GM18526 (cell line): Measurements from ENCODE around the gene EP400.

Experiments used
- POLR2A ChIP-seq: IDR thresholded peaks from 3 replicates; pipeline ENCODE4 v1.6.1; 2011; ENCODE audit not compliant: insufficient read length; ENCODE audit errors: extremely low read depth

The EP400 gene

GRCh38 chr12:132124766-132125425 is 175.2 kb downstream of the EP400 start:
- no peak for TF ChIP-seq POLR2A

GRCh38 chr12:132125736-132126135 is 176.0 kb downstream of the EP400 start:
- TF ChIP-seq POLR2A, result no peak

GRCh38 chr12:132127041-132127440 is 177.3 kb downstream of the EP400 start:
- no peak for TF ChIP-seq POLR2A

DNA sequence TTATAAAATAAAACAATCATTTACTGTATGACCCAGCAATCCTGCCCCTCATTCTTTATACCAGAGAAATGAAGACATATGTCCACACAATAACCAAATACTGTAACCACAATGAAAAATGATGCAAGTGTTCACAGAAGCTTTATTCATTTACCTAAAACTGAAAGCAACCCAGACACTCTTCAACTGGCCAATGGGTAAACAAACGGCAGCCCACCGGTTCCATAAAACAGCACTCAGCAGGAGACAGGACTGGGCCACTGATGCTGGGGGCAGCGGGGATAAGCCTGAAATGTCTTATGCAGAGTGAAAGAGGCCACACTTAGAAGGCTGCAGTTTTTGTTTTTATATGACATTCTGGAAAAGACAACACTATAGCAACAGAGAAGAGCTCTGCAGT is 179.3 kb downstream of the EP400 start:
- TF ChIP-seq POLR2A, result no peak

- TF ChIP-seq POLR2A, result no peak
Measured at GRCh38 chr12:132130690-132131089, 180.9 kb downstream of the EP400 start.
